ENCODE results near the gene TMEM271. TPM values are rescaled to one million over a fixed set of nuclear protein-coding genes. Genes with fewer than 3 reads are reported as not detected.
"Not testable (repeated sequence)": the region's sequence is repeated elsewhere in the genome, so short reads cannot be mapped to it uniquely, and the experiment has no call there.

Gene TMEM271
- polyA plus RNA-seq, 1 donor from 2014 or later, result not detected

- Mint-ChIP-seq H3K4me1 (no peaks in the 10 kb centered on the region), H3K4me3 (no peak overlapping the region), H3K36me3 (no peaks in the 10 kb centered on the region), H3K27ac (no peak overlapping the region), H3K27me3 (peaks cover 19% of the 10 kb centered on the region), H3K9me3 (peaks cover 0 to 10% (median 3%) of the 10 kb centered on the region in 3 donors)
Observed at GRCh38 chr4:566508-567295, 9.4 kb downstream of the TMEM271 start.

GRCh38 chr4:566035-566434 lies 10.1 kb downstream of the TMEM271 start:
- Mint-ChIP-seq H3K27me3 (peaks cover 12% of the 10 kb centered on the region), H3K36me3 (no peaks in the 10 kb centered on the region), H3K4me1 (no peaks in the 10 kb centered on the region), H3K27ac (no peak overlapping the region), H3K4me3 (no peak overlapping the region), H3K9me3 (peaks cover 0 to 10% (median 3%) of the 10 kb centered on the region in 3 donors)

GRCh38 chr4:565614-566013 lies 10.5 kb downstream of the TMEM271 start:
- not testable (repeated sequence) for H3K27me3 Mint-ChIP-seq, H3K36me3 Mint-ChIP-seq, H3K27ac Mint-ChIP-seq, H3K4me1 Mint-ChIP-seq, H3K4me3 Mint-ChIP-seq
- H3K9me3 Mint-ChIP-seq, result peaks cover 0 to 14% (median 3%) of the 10 kb centered on the region in 3 donors

DNA sequence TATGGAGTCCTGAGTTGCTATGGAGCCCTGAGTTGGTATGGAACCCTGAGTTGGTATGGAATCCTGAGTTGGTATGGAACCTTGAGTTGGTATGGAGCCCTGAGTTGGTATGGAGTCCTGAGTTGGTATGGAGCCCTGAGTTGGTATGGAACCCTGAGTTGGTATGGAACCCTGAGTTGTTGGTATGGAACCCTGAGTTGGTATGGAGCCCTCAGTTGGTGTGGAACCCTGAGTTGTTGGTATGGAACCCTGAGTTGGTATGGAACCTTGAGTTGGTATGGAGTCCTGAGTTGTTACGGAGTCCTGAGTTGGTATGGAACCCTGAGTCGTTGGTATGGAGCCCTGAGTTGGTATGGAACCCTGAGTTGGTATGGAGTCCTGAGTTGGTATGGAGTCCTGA lies 13.6 kb downstream of the TMEM271 start:
- H3K9me3 Mint-ChIP-seq, result peaks cover 4 to 14% (median 9%) of the 10 kb centered on the region in 3 donors
- H3K36me3 Mint-ChIP-seq, H3K27me3 Mint-ChIP-seq, H3K27ac Mint-ChIP-seq, H3K4me3 Mint-ChIP-seq, H3K4me1 Mint-ChIP-seq: not testable (repeated sequence)

DNA sequence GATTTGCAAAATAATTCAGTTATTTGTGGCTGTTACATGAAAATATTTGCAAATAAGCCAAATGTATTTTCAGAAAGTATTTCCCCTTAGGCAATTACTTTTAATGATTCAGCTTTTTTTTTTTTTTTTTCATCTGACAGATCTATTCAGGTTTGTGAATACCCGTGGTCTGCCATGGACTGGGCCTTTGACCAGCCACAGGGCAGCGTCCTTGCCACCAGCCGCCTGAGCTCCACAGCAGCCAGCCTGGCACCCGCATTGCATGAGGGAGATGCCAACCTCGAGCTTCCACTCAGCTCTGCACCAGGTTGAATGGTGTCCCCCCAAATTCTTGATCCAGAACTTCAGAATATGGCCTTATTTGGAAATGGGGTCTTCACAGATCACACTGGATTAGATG lies 14.7 kb downstream of the TMEM271 start:
- H3K9me3 Mint-ChIP-seq, result peaks cover 4 to 14% (median 10%) of the 10 kb centered on the region in 3 donors
- no peak overlapping the region for H3K27ac Mint-ChIP-seq
- H3K4me3 Mint-ChIP-seq, result no peak overlapping the region
- H3K4me1 Mint-ChIP-seq, result peaks cover 0 to 2% (median 0%) of the 10 kb centered on the region in 3 donors
- H3K36me3 Mint-ChIP-seq, result peaks cover 1% of the 10 kb centered on the region
- peaks cover 6% of the 10 kb centered on the region for H3K27me3 Mint-ChIP-seq

GRCh38 chr4:560731-561291 lies 15.3 kb downstream of the TMEM271 start:
- Mint-ChIP-seq H3K4me1 (peaks cover 0 to 2% (median 0%) of the 10 kb centered on the region in 3 donors), H3K27ac (no peak overlapping the region), H3K36me3 (peaks cover 1% of the 10 kb centered on the region), H3K27me3 (peaks cover 5% of the 10 kb centered on the region), H3K9me3 (peaks cover 4 to 14% (median 10%) of the 10 kb centered on the region in 3 donors), H3K4me3 (no peak overlapping the region)

DNA sequence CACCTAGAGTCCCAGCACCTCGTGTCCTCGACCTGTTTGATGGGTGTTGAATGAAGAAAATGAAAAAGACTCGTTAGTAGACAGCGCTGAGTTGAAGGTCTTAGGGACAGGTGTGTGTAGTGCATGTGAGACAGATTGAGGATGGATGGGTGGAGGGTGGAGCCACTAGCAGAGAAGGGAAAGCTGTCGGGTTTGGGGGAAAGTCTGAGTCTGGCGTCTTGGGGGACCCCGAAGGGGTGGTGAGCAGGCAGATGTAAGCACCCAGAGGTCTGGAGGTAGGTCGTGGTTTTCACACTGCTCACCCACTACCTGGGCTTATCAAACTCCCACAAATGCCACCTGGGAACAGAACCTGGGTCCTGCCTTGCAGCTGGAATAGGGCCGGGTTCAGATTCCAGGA lies 16.0 kb downstream of the TMEM271 start:
- peaks cover 0 to 2% (median 0%) of the 10 kb centered on the region in 3 donors for H3K4me1 Mint-ChIP-seq

GRCh38 chr4:555566-556275 lies 20.4 kb downstream of the TMEM271 start:
- Mint-ChIP-seq H3K9me3 (peaks cover 7 to 23% (median 11%) of the 10 kb centered on the region in 3 donors), H3K4me3 (no peak overlapping the region), H3K36me3 (peaks cover 1% of the 10 kb centered on the region), H3K27ac (no peak overlapping the region), H3K27me3 (peaks cover 5% of the 10 kb centered on the region), H3K4me1 (peaks cover 0 to 2% (median 0%) of the 10 kb centered on the region in 3 donors)

More for the DNA sequence above, 16.0 kb downstream of the TMEM271 start:
- H3K27ac Mint-ChIP-seq, result no peak overlapping the region
- H3K36me3 Mint-ChIP-seq, result peaks cover 1% of the 10 kb centered on the region
- H3K4me3 Mint-ChIP-seq, result no peak overlapping the region
- peaks cover 5% of the 10 kb centered on the region for H3K27me3 Mint-ChIP-seq
- peaks cover 4 to 14% (median 10%) of the 10 kb centered on the region in 3 donors for H3K9me3 Mint-ChIP-seq

GRCh38 chr4:554793-555320 lies 21.2 kb downstream of the TMEM271 start:
- H3K4me3 Mint-ChIP-seq, H3K4me1 Mint-ChIP-seq, H3K27me3 Mint-ChIP-seq, H3K36me3 Mint-ChIP-seq, H3K27ac Mint-ChIP-seq: not testable (repeated sequence)
- H3K9me3 Mint-ChIP-seq, result peaks cover 5 to 23% (median 11%) of the 10 kb centered on the region in 3 donors

- no peaks in the 10 kb centered on the region for H3K4me1 Mint-ChIP-seq
- peaks cover 5% of the 10 kb centered on the region for H3K27me3 Mint-ChIP-seq
- no peak overlapping the region for H3K27ac Mint-ChIP-seq
- peaks cover 2% of the 10 kb centered on the region for H3K36me3 Mint-ChIP-seq
- H3K9me3 Mint-ChIP-seq, result peaks cover 3 to 20% (median 14%) of the 10 kb centered on the region in 3 donors
- no peak overlapping the region for H3K4me3 Mint-ChIP-seq
Observed at GRCh38 chr4:552019-552418, 24.1 kb downstream of the TMEM271 start.

GRCh38 chr4:550268-550667 lies 25.8 kb downstream of the TMEM271 start:
- H3K4me3 Mint-ChIP-seq, H3K27ac Mint-ChIP-seq, H3K36me3 Mint-ChIP-seq, H3K27me3 Mint-ChIP-seq, H3K4me1 Mint-ChIP-seq: not testable (repeated sequence)
- H3K9me3 Mint-ChIP-seq, result peaks cover 3 to 20% (median 20%) of the 10 kb centered on the region in 3 donors

GRCh38 chr4:548976-549375 lies 27.1 kb downstream of the TMEM271 start:
- Mint-ChIP-seq H3K4me1 (no peaks in the 10 kb centered on the region), H3K36me3 (peaks cover 2% of the 10 kb centered on the region), H3K27ac (no peak overlapping the region), H3K4me3 (no peak overlapping the region), H3K27me3 (peaks cover 7% of the 10 kb centered on the region), H3K9me3 (peaks cover 3 to 23% (median 22%) of the 10 kb centered on the region in 3 donors)

- Mint-ChIP-seq H3K4me1 (no peaks in the 10 kb centered on the region), H3K27ac (no peak overlapping the region), H3K9me3 (peaks cover 2 to 25% (median 21%) of the 10 kb centered on the region in 3 donors), H3K4me3 (no peak overlapping the region), H3K27me3 (peaks cover 7% of the 10 kb centered on the region), H3K36me3 (peaks cover 5% of the 10 kb centered on the region)
Observed at GRCh38 chr4:545612-546011, 30.5 kb downstream of the TMEM271 start.

- Mint-ChIP-seq H3K9me3 (peaks cover 2 to 25% (median 21%) of the 10 kb centered on the region in 3 donors), H3K36me3 (peaks cover 5% of the 10 kb centered on the region), H3K4me3 (no peak overlapping the region), H3K27ac (no peak overlapping the region), H3K4me1 (no peaks in the 10 kb centered on the region), H3K27me3 (peaks cover 7% of the 10 kb centered on the region)
Observed at GRCh38 chr4:544386-545105, 31.5 kb downstream of the TMEM271 start.

Measured in IgD-negative memory B cell (primary cell).